ENCODE measurements around the gene SRPK1. TPM values are rescaled to one million over a fixed set of nuclear protein-coding genes. Genes with fewer than 3 reads are reported as not detected.

SRPK1 gene
- total RNA-seq, 2 experiments from 2014 or later: 117 to 133 TPM

- TF ChIP-seq, protein P1, sequence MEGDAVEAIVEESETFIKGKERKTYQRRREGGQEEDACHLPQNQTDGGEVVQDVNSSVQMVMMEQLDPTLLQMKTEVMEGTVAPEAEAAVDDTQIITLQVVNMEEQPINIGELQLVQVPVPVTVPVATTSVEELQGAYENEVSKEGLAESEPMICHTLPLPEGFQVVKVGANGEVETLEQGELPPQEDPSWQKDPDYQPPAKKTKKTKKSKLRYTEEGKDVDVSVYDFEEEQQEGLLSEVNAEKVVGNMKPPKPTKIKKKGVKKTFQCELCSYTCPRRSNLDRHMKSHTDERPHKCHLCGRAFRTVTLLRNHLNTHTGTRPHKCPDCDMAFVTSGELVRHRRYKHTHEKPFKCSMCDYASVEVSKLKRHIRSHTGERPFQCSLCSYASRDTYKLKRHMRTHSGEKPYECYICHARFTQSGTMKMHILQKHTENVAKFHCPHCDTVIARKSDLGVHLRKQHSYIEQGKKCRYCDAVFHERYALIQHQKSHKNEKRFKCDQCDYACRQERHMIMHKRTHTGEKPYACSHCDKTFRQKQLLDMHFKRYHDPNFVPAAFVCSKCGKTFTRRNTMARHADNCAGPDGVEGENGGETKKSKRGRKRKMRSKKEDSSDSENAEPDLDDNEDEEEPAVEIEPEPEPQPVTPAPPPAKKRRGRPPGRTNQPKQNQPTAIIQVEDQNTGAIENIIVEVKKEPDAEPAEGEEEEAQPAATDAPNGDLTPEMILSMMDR (IDR thresholded peaks at IDR 0.05): no peak
- peaks cover 11% of the 10 kb centered on the region for H3K9me3 Mint-ChIP-seq
- intact Hi-C loops (cut with micrococcal nuclease): no loop called here
- ATAC-seq: no peak
- no peak overlapping the region for H3K27ac Mint-ChIP-seq
- no peak for DNase-seq
- peaks cover 54% of the 10 kb centered on the region for H3K36me3 Mint-ChIP-seq (ENCODE audit: low read depth)
- H3K4me1 Mint-ChIP-seq (ENCODE audit: low read depth): no peaks in the 10 kb centered on the region
- H3K4me3 Mint-ChIP-seq: no peak overlapping the region
- CTCF ChIA-PET: no interaction called here
- H3K27me3 Mint-ChIP-seq: no peaks in the 10 kb centered on the region
- POLR2A ChIA-PET: no interaction called here
Observed at GRCh38 chr6:35876902-35877301, 44.0 kb downstream of the SRPK1 start.

DNA sequence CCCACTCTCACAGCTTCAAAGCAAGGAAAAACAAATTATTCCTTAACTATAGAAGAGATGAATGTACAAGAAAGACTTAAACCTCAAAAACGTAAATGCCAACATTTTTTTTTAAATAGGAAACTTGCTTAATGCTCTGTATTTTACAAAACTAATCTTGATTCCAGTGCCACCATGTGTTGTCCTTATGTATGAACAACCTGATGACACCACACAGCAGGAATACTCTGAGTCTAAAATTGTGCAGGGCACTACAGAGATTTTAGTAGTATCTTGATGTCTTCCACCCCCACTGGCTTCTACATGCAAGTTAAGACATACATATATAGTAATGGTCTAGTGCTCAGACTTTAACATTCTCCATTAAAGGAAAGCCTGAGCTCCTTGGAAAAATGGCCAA, 46.2 kb downstream of the SRPK1 start:
- Mint-ChIP-seq H3K36me3 (ENCODE audit: low read depth) (peaks cover 43% of the 10 kb centered on the region), H3K4me3 (no peak overlapping the region), H3K27ac (no peak overlapping the region), H3K4me1 (ENCODE audit: low read depth) (no peaks in the 10 kb centered on the region), H3K9me3 (no peaks in the 10 kb centered on the region), H3K27me3 (no peaks in the 10 kb centered on the region)
- TF ChIP-seq, protein P1 (IDR thresholded peaks at IDR 0.05): no peak
- ChIA-PET POLR2A (interaction anchor here (0.9 kb wide), 1 partner anchor 47 kb away, joined by 4 read pairs; no protein-coding TSS in a partner anchor), CTCF (interaction anchor here (1.0 kb wide), 1 partner anchor 427 kb away, joined by 3 read pairs; no protein-coding TSS in a partner anchor)
- ATAC-seq (no peak), DNase-seq (no peak)
- intact Hi-C loops (cut with micrococcal nuclease): no loop called here

- H3K27me3 Mint-ChIP-seq: no peaks in the 10 kb centered on the region
- CTCF ChIA-PET: no interaction called here
Observed at GRCh38 chr6:35859367-35859766, 61.5 kb downstream of the SRPK1 start.

GRCh38 chr6:35857853-35858252, 63.0 kb downstream of the SRPK1 start:
- no peaks in the 10 kb centered on the region for H3K4me1 Mint-ChIP-seq (ENCODE audit: low read depth)
- H3K4me3 Mint-ChIP-seq: no peak overlapping the region
- H3K9me3 Mint-ChIP-seq: no peaks in the 10 kb centered on the region
- ATAC-seq (no peak), DNase-seq (no peak)
- POLR2A ChIA-PET: no interaction called here
- no peak overlapping the region for H3K27ac Mint-ChIP-seq
- intact Hi-C loops (cut with micrococcal nuclease): no loop called here
- no peaks in the 10 kb centered on the region for H3K27me3 Mint-ChIP-seq
- peaks cover 61% of the 10 kb centered on the region for H3K36me3 Mint-ChIP-seq (ENCODE audit: low read depth)
- CTCF ChIA-PET: interaction anchor here (0.9 kb wide), 1 partner anchor 25 kb away, joined by 3 read pairs; no protein-coding TSS in a partner anchor
- TF ChIP-seq, protein P1 (IDR thresholded peaks at IDR 0.05): no peak

More at GRCh38 chr6:35859367-35859766, 61.5 kb downstream of the SRPK1 start:
- TF ChIP-seq, protein P1 (IDR thresholded peaks at IDR 0.05): no peak
- ATAC-seq (no peak), DNase-seq (no peak)
- Mint-ChIP-seq H3K9me3 (no peaks in the 10 kb centered on the region), H3K4me3 (no peak overlapping the region), H3K4me1 (ENCODE audit: low read depth) (no peaks in the 10 kb centered on the region), H3K36me3 (ENCODE audit: low read depth) (peaks cover 60% of the 10 kb centered on the region), H3K27ac (no peak overlapping the region)
- intact Hi-C loops (cut with micrococcal nuclease): no loop called here
- POLR2A ChIA-PET: interaction anchor here (1.0 kb wide), 1 partner anchor 45 kb away, joined by 3 read pairs; no protein-coding TSS in a partner anchor

- ATAC-seq (no peak), DNase-seq (no peak)
- H3K4me3 Mint-ChIP-seq: no peak overlapping the region
- H3K36me3 Mint-ChIP-seq (ENCODE audit: low read depth): peaks cover 58% of the 10 kb centered on the region
- no peaks in the 10 kb centered on the region for H3K9me3 Mint-ChIP-seq
- CTCF ChIA-PET: no interaction called here
- H3K27me3 Mint-ChIP-seq: no peaks in the 10 kb centered on the region
- POLR2A ChIA-PET: interaction anchor here (0.9 kb wide), 1 partner anchor 391 kb away, joined by 3 read pairs; no protein-coding TSS in a partner anchor
- no peak overlapping the region for H3K27ac Mint-ChIP-seq
- TF ChIP-seq, protein P1 (IDR thresholded peaks at IDR 0.05): no peak
- H3K4me1 Mint-ChIP-seq (ENCODE audit: low read depth): no peaks in the 10 kb centered on the region
- intact Hi-C loops (cut with micrococcal nuclease): no loop called here
Observed at GRCh38 chr6:35856250-35856649, 64.6 kb downstream of the SRPK1 start.

Data from activated CD8-positive, alpha-beta T cell treated with anti-CD3 and anti-CD28 coated beads for 36 hours (primary cell).